Measurements from ENCODE around the gene CD40LG. TPM values are rescaled to one million over a fixed set of nuclear protein-coding genes. Genes with fewer than 3 reads are reported as not detected.

CD40LG gene
- polyA plus RNA-seq, 1 donor from 2014 or later = not detected

GRCh38 chrX:136600059-136600458 is 47.9 kb upstream of the CD40LG start:
- H3K36me3 ChIP-seq (ENCODE audit: insufficient read depth, low read length) = no peaks in the 10 kb centered on the region
- TF ChIP-seq EZH2 (IDR thresholded peaks at IDR 0.05; ENCODE audit: borderline replicate concordance, insufficient read depth, low read length, poor library complexity, severe bottlenecking) (no peak), POLR2AphosphoS5 (IDR thresholded peaks at IDR 0.05) (no peak), SMC3 (conservative IDR thresholded peaks at IDR 0.05; ENCODE audit: poor library complexity) (no peak), CTCF (IDR thresholded peaks at IDR 0.05; ENCODE audit: poor library complexity, severe bottlenecking) (no peak), TAF1 (IDR thresholded peaks at IDR 0.05; ENCODE audit: low read depth) (no peak), RAD21 (conservative IDR thresholded peaks at IDR 0.05) (no peak), EP300 (conservative IDR thresholded peaks at IDR 0.05; ENCODE audit: poor library complexity, severe bottlenecking) (no peak)
- TF ChIP-seq, protein P1, sequence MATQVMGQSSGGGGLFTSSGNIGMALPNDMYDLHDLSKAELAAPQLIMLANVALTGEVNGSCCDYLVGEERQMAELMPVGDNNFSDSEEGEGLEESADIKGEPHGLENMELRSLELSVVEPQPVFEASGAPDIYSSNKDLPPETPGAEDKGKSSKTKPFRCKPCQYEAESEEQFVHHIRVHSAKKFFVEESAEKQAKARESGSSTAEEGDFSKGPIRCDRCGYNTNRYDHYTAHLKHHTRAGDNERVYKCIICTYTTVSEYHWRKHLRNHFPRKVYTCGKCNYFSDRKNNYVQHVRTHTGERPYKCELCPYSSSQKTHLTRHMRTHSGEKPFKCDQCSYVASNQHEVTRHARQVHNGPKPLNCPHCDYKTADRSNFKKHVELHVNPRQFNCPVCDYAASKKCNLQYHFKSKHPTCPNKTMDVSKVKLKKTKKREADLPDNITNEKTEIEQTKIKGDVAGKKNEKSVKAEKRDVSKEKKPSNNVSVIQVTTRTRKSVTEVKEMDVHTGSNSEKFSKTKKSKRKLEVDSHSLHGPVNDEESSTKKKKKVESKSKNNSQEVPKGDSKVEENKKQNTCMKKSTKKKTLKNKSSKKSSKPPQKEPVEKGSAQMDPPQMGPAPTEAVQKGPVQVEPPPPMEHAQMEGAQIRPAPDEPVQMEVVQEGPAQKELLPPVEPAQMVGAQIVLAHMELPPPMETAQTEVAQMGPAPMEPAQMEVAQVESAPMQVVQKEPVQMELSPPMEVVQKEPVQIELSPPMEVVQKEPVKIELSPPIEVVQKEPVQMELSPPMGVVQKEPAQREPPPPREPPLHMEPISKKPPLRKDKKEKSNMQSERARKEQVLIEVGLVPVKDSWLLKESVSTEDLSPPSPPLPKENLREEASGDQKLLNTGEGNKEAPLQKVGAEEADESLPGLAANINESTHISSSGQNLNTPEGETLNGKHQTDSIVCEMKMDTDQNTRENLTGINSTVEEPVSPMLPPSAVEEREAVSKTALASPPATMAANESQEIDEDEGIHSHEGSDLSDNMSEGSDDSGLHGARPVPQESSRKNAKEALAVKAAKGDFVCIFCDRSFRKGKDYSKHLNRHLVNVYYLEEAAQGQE (IDR thresholded peaks at IDR 0.05; ENCODE audit: borderline replicate concordance) = no peak
- no peaks in the 10 kb centered on the region for H3K9me2 ChIP-seq (ENCODE audit: insufficient read depth, low read length)
- no peaks in the 10 kb centered on the region for H4K20me1 ChIP-seq (ENCODE audit: insufficient read depth)
- no peak overlapping the region for H3K9ac ChIP-seq (ENCODE audit: low read length)
- H2AFZ ChIP-seq (ENCODE audit: low read depth, low read length) = no peak overlapping the region
- no peaks in the 10 kb centered on the region for H3K9me3 ChIP-seq (ENCODE audit: low read length)
- no peaks in the 10 kb centered on the region for H3K27me3 ChIP-seq (ENCODE audit: insufficient read depth, low read depth, low read length)
- no peak overlapping the region for H3K4me2 ChIP-seq (ENCODE audit: low read length)
- H3K79me2 ChIP-seq (replicated peaks; ENCODE audit: insufficient read depth, low read length) = no peaks in the 10 kb centered on the region
- H3K4me3 ChIP-seq (ENCODE audit: low read length) = no peak overlapping the region
- H3F3A ChIP-seq (ENCODE audit: insufficient read depth, low read length, poor library complexity, severe bottlenecking) = no peaks in the 10 kb centered on the region
- H3K27ac ChIP-seq (ENCODE audit: low read length) = no peak overlapping the region

GRCh38 chrX:136607236-136607635 is 40.7 kb upstream of the CD40LG start:
- TF ChIP-seq, protein P1 (IDR thresholded peaks at IDR 0.05; ENCODE audit: borderline replicate concordance) = no peak
- TF ChIP-seq RAD21 (conservative IDR thresholded peaks at IDR 0.05) (no peak), SMC3 (conservative IDR thresholded peaks at IDR 0.05; ENCODE audit: poor library complexity) (no peak)
- no peaks in the 10 kb centered on the region for H3K79me2 ChIP-seq (replicated peaks; ENCODE audit: insufficient read depth, low read length)
- no peaks in the 10 kb centered on the region for H3F3A ChIP-seq (ENCODE audit: insufficient read depth, low read length, poor library complexity, severe bottlenecking)
- no peak overlapping the region for H3K4me2 ChIP-seq (ENCODE audit: low read length)
- H3K9me2 ChIP-seq (ENCODE audit: insufficient read depth, low read length) = no peaks in the 10 kb centered on the region
- no peaks in the 10 kb centered on the region for H3K36me3 ChIP-seq (ENCODE audit: insufficient read depth, low read length)
- no peak overlapping the region for H3K4me3 ChIP-seq (ENCODE audit: low read length)
- no peak overlapping the region for H2AFZ ChIP-seq (ENCODE audit: low read depth, low read length)
- H3K9me3 ChIP-seq (ENCODE audit: low read length) = no peaks in the 10 kb centered on the region
- no peak overlapping the region for H3K9ac ChIP-seq (ENCODE audit: low read length)
- no peaks in the 10 kb centered on the region for H4K20me1 ChIP-seq (ENCODE audit: insufficient read depth)
- no peaks in the 10 kb centered on the region for H3K27me3 ChIP-seq (ENCODE audit: insufficient read depth, low read depth, low read length)
- H3K27ac ChIP-seq (ENCODE audit: low read length) = no peak overlapping the region
